ENCODE data around the gene OSER1. TPM values are rescaled to one million over a fixed set of nuclear protein-coding genes. Genes with fewer than 3 reads are reported as not detected.

Gene OSER1
- polyA plus RNA-seq, 3 donors = 42.3 to 89.1 (median 45.1) TPM

- WGBS (ENCODE audit: insufficient coverage) = 98% methylated on average over 26 of the region's 28 CpGs
- DNase-seq = no peak
- H3K27ac Mint-ChIP-seq = no peak overlapping the region
- H3K4me3 Mint-ChIP-seq = no peak overlapping the region
- intact Hi-C loops (cut with micrococcal nuclease) = no loop called here
- H3K79me2 ChIP-seq (ENCODE audit: insufficient read depth, low read length) = no peaks in the 10 kb centered on the region
- H3K27me3 Mint-ChIP-seq (ENCODE audit: low read depth in 3 of 3) = peaks cover 1 to 9% (median 2%) of the 10 kb centered on the region in 3 donors
- H4K20me1 ChIP-seq (ENCODE audit: insufficient read depth, low read length) = no peaks in the 10 kb centered on the region
- no peaks in the 10 kb centered on the region for H3K9me3 Mint-ChIP-seq
- H3K27ac ChIP-seq (ENCODE audit: low read depth in 1 of 2, low read length in 2 of 2) = no peak overlapping the region
- H3K36me3 ChIP-seq (replicated peaks in 1 of 2; ENCODE audit: control insufficient read depth in 1 of 2, insufficient read depth in 2 of 2, low read length in 2 of 2) = no peaks in the 10 kb centered on the region
- H3K4me3 ChIP-seq (replicated peaks in 1 of 3; ENCODE audit: low read depth in 2 of 3, low read length in 3 of 3) = no peak overlapping the region
- no peak for TF ChIP-seq CTCF (IDR thresholded peaks at IDR 0.05)
- H3K4me1 Mint-ChIP-seq = no peaks in the 10 kb centered on the region
- no peaks in the 10 kb centered on the region for H3K36me3 Mint-ChIP-seq
- H3K9me3 ChIP-seq (replicated peaks in 1 of 2; ENCODE audit: control insufficient read depth in 1 of 2, insufficient read depth in 1 of 2, low read length in 2 of 2) = no peaks in the 10 kb centered on the region
- H3K4me1 ChIP-seq (ENCODE audit: control insufficient read depth in 1 of 2, insufficient read depth in 2 of 2, low read length in 2 of 2) = no peaks in the 10 kb centered on the region
- H3K27me3 ChIP-seq (ENCODE audit: control insufficient read depth in 2 of 2, insufficient read depth in 2 of 2, low read length in 2 of 2) = no peaks in the 10 kb centered on the region
- H3K4me2 ChIP-seq (replicated peaks; ENCODE audit: extremely low read depth, low read length, poor library complexity, severe bottlenecking) = no peak overlapping the region
- H2AFZ ChIP-seq (ENCODE audit: insufficient read depth, low read depth, low read length, poor library complexity, severe bottlenecking) = no peak overlapping the region
- no peak overlapping the region for H3K9ac ChIP-seq (ENCODE audit: insufficient read depth, low read length, poor library complexity, severe bottlenecking)
Observed at GRCh38 chr20:44258226-44258890, 47.8 kb upstream of the OSER1 start.

GRCh38 chr20:44256961-44257360 is 46.4 kb upstream of the OSER1 start:
- H3K79me2 ChIP-seq (ENCODE audit: insufficient read depth, low read length) = no peaks in the 10 kb centered on the region
- intact Hi-C loops (cut with micrococcal nuclease) = no loop called here
- no peaks in the 10 kb centered on the region for H3K9me3 ChIP-seq (replicated peaks in 1 of 2; ENCODE audit: control insufficient read depth in 1 of 2, insufficient read depth in 1 of 2, low read length in 2 of 2)
- DNase-seq = no peak
- Mint-ChIP-seq H3K27ac (no peak overlapping the region), H3K27me3 (ENCODE audit: low read depth in 3 of 3) (peaks cover 2 to 6% (median 2%) of the 10 kb centered on the region in 3 donors), H3K4me1 (no peaks in the 10 kb centered on the region), H3K9me3 (peaks cover 0 to 2% (median 0%) of the 10 kb centered on the region in 7 donors), H3K4me3 (no peak overlapping the region), H3K36me3 (no peaks in the 10 kb centered on the region)
- no peaks in the 10 kb centered on the region for H3K4me1 ChIP-seq (ENCODE audit: control insufficient read depth in 1 of 2, insufficient read depth in 2 of 2, low read length in 2 of 2)
- H3K4me2 ChIP-seq (replicated peaks; ENCODE audit: extremely low read depth, low read length, poor library complexity, severe bottlenecking) = no peak overlapping the region
- H3K27me3 ChIP-seq (ENCODE audit: control insufficient read depth in 2 of 2, insufficient read depth in 2 of 2, low read length in 2 of 2) = no peaks in the 10 kb centered on the region
- TF ChIP-seq CTCF (IDR thresholded peaks at IDR 0.05) = no peak
- H3K9ac ChIP-seq (ENCODE audit: insufficient read depth, low read length, poor library complexity, severe bottlenecking) = no peak overlapping the region
- H2AFZ ChIP-seq (ENCODE audit: insufficient read depth, low read depth, low read length, poor library complexity, severe bottlenecking) = no peak overlapping the region
- WGBS (ENCODE audit: insufficient coverage) = 96% methylated on average over 17 of the region's 21 CpGs
- H3K4me3 ChIP-seq (replicated peaks in 1 of 3; ENCODE audit: low read depth in 2 of 3, low read length in 3 of 3) = no peak overlapping the region
- H3K36me3 ChIP-seq (replicated peaks in 1 of 2; ENCODE audit: control insufficient read depth in 1 of 2, insufficient read depth in 2 of 2, low read length in 2 of 2) = no peaks in the 10 kb centered on the region
- H3K27ac ChIP-seq (ENCODE audit: low read depth in 1 of 2, low read length in 2 of 2) = no peak overlapping the region
- H4K20me1 ChIP-seq (ENCODE audit: insufficient read depth, low read length) = no peaks in the 10 kb centered on the region
